Stimulated activated naive B cell treated with anti-CD40 and anti-IgM and Interleukin-4, amounts not matched to agents 10 μg/mL and 1 μg/mL and 100 μg/mL, for 72 hours (primary cell): ENCODE measurements around the gene MYOT.
A peak's percentile ranks its signal among the peaks of the same experiment; 100 is the strongest.
"Not testable (repeated sequence)": the region's sequence is repeated elsewhere in the genome, so short reads cannot be mapped to it uniquely, and the experiment has no call there.

Experiments used
- ATAC-seq, 2 donors: fragments of 150-1000 bp; cut with Tn5 transposase; replicated peaks; 2 replicates each; pipeline ENCODE4 v1.10.0; 2021; ENCODE audit warnings: moderate library complexity in 1 of 2
- DNase-seq: peaks from one replicate; pipeline ENCODE4 v3.0.0; 2021
- H3K27ac Mint-ChIP-seq: one replicate; pipeline ENCODE4 v1.8.0; 2022; ENCODE audit warnings: mild to moderate bottlenecking, mixed read lengths
- H3K27me3 Mint-ChIP-seq, 2 donors: one replicate each; pipeline ENCODE4 v1.8.0; 2022; ENCODE audit warnings: mixed read lengths in 2 of 2
- H3K36me3 Mint-ChIP-seq, 2 donors: one replicate each; pipeline ENCODE4 v1.8.0; 2022; ENCODE audit warnings: mixed read lengths in 2 of 2, mild to moderate bottlenecking in 1 of 2
- H3K4me1 Mint-ChIP-seq, 2 donors: one replicate each; pipeline ENCODE4 v1.8.0; 2022; ENCODE audit warnings: mixed read lengths in 2 of 2, mild to moderate bottlenecking in 1 of 2
- H3K4me3 Mint-ChIP-seq, 2 donors: one replicate each; pipeline ENCODE4 v1.8.0; 2022; ENCODE audit warnings: mild to moderate bottlenecking in 2 of 2, mixed read lengths in 2 of 2, moderate library complexity in 1 of 2
- H3K9me3 Mint-ChIP-seq, 2 donors: one replicate each; pipeline ENCODE4 v1.8.0; 2022; ENCODE audit warnings: mixed read lengths in 2 of 2, mild to moderate bottlenecking in 1 of 2

MYOT gene

DNA sequence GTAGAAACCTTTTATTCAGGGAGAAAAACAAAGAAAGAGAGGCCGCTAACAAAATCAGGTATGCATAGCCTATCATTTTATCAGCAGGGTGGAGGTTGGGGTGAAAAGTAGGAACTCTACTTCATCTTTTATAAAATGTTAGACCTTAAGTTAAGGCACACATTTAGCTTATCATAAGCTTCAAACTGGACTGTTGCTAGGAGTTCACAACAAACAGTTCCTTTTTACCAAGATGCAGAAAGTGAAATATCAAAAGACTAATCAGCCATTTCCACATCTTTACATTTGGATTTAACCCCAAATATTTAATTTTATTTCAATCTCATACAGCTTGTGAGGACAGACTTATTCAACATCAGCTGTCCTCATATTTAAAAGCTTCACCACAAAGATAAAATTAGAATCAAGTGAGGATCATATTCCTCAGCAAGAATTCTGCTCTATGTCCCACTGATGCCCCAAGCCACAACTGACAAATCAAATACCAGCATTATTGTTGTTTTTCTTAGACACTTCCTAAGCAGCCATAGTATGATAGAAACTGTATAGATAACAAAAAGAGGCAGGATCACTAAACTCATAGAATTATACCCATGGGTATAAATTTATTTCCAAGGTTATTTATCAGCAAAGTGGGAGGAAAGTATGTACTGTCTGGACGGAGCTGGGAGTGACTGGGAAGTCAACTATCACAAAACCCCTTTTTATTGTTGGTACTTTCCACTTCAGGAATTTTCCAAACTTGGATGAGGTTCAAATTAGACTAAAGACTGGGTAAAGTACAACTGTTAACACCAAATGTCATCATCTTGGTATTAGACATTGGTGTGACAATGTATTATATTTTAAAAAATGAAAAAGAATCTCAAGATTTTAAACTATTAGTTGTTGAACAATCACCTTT, 29.9 kb upstream of the MYOT start:
- ATAC-seq (no peak), DNase-seq (no peak)
- no peaks in the 10 kb centered on the region for H3K9me3 Mint-ChIP-seq
- H3K4me1 Mint-ChIP-seq: peaks cover 13 to 17% of the 10 kb centered on the region in 2 donors
- no peaks in the 10 kb centered on the region for H3K27me3 Mint-ChIP-seq
- H3K4me3 Mint-ChIP-seq: no peak overlapping the region
- no peak overlapping the region for H3K27ac Mint-ChIP-seq
- H3K36me3 Mint-ChIP-seq: peaks cover 5 to 16% of the 10 kb centered on the region in 2 donors

DNA sequence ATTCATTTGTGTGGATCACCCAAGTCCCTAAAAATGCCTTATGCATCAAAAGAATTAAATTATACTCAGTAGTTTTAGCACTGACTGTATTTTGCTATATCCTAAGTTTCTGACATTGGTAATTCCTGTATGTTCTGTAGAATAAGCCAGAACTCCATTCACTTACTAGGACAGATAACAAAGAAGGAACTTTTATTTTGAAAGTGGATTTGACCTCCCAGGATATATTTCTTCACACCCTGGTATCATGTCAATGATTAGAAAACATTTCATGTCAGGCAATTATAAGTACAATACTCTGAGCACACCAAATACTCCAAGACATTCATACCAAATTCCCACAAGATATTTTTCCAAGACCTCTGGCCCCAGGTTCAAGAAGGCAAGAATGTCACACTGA, 28.7 kb upstream of the MYOT start:
- H3K4me1 Mint-ChIP-seq: peaks cover 13 to 23% of the 10 kb centered on the region in 2 donors
- DNase-seq (no peak), ATAC-seq (no peak)
- no peaks in the 10 kb centered on the region for H3K9me3 Mint-ChIP-seq
- H3K36me3 Mint-ChIP-seq: peaks cover 5 to 16% of the 10 kb centered on the region in 2 donors
- H3K4me3 Mint-ChIP-seq: no peak overlapping the region
- no peak overlapping the region for H3K27ac Mint-ChIP-seq
- no peaks in the 10 kb centered on the region for H3K27me3 Mint-ChIP-seq

DNA sequence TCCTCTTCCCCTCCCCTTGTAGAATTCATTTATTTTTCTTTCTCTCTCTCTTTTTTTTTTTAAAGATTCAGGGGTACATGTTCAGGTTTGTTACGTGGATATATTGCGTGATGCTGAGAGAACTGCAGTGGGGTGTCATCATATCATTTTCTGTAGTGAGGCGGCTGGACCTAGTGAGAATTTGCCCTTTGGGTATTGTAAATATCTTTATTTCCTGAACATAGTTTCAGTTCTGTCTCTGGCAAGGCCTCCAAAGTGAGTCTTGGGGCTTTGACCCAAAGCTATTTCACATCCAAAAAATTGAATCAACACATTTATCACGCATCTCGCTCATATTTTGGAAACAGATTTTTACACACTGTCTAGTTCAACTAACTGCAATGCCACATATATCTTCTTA, 25.4 kb upstream of the MYOT start:
- DNase-seq (no peak), ATAC-seq (peak; percentile 57 to 67)
- H3K9me3 Mint-ChIP-seq: no peaks in the 10 kb centered on the region
- peak overlapping the region; percentile 14 for H3K27ac Mint-ChIP-seq
- H3K4me3 Mint-ChIP-seq: no peak overlapping the region
- peaks cover 12 to 23% of the 10 kb centered on the region in 2 donors for H3K4me1 Mint-ChIP-seq
- H3K36me3 Mint-ChIP-seq: peaks cover 4 to 11% of the 10 kb centered on the region in 2 donors
- H3K27me3 Mint-ChIP-seq: no peaks in the 10 kb centered on the region

DNA sequence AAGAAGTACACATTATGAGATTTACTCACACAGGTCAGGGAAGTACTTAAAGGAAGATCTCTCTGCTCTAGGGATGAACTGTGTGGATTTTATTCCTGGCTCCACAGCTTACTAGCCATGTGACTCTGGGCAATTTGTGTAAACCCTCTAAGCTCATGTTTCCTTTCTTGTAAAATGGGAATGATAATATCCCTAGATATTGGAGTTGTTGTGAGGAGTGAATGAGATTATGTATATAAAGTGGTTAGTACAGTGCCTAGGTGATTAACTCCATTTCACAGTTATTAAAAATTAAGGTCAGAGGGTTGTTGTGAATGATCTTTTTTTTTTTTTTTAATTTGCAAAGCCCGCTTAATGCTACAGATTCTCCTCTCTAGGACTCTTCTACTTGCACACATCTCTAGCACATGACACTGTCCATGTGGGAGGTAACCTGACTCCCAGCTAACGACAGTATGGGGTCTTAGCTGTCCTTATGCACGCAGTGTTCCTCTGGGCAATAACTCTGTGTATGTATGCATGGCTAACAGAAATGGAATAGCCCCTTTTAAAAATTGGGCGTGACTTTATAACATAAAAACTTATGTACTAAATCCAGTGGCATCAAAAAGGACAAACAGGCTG, 23.9 kb upstream of the MYOT start:
- Mint-ChIP-seq H3K4me1 (peaks cover 19 to 32% of the 10 kb centered on the region in 2 donors), H3K27me3 (no peaks in the 10 kb centered on the region), H3K4me3 (no peak overlapping the region), H3K9me3 (no peaks in the 10 kb centered on the region), H3K36me3 (peaks cover 7 to 14% of the 10 kb centered on the region in 2 donors), H3K27ac (no peak overlapping the region)
- DNase-seq (no peak), ATAC-seq (no peak)

DNA sequence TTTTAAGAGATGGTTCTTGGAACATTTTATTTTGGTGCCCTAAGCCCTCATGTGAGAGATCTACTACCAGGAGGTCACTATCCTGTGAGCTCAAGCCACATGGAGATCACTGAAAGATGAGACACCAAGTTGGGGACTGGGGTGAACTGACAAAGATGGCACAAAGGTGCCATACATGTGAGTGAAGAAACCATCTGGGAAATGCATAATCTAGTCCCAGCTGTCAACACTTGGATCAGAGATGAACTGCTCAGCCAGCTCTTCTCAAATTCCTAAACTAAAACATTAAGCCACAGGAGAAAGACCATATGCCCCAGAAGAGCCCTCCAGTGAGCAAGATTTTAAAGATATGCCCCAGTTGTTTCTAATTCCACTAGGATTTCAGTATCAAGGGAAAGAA, 22.2 kb upstream of the MYOT start:
- no peak for ATAC-seq
- H3K9me3 Mint-ChIP-seq: no peaks in the 10 kb centered on the region
- no peak for DNase-seq
- H3K4me3 Mint-ChIP-seq: no peak overlapping the region
- H3K4me1 Mint-ChIP-seq: peaks cover 19 to 36% of the 10 kb centered on the region in 2 donors
- no peaks in the 10 kb centered on the region for H3K27me3 Mint-ChIP-seq
- no peak overlapping the region for H3K27ac Mint-ChIP-seq
- H3K36me3 Mint-ChIP-seq: peaks cover 7 to 14% of the 10 kb centered on the region in 2 donors

DNA sequence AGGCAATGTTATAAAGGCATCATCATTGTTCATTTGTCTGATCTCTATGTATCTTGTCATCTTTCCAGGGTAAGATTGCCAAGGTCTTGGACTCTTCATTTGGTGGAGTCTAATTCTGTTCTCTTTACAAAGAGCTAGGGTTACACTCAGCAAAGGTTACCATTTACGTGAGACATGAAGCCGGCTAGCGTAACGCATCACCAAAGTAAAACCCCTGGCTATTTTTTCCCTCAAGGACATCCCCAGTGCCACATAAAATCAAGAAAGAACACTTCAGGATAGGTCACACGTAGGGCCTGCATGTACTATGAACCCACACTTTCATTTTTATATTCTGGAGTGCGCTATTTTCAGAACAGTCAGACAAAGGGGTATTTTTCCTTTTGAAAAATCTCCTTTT, 20.0 kb upstream of the MYOT start:
- H3K27me3 Mint-ChIP-seq: no peaks in the 10 kb centered on the region
- DNase-seq (peak; percentile 4), ATAC-seq (peak; percentile 71 to 94)
- peaks cover 10 to 20% of the 10 kb centered on the region in 2 donors for H3K4me1 Mint-ChIP-seq
- H3K4me3 Mint-ChIP-seq: peak overlapping the region in 1 of 2 donors; percentile 30
- H3K9me3 Mint-ChIP-seq: no peaks in the 10 kb centered on the region
- H3K27ac Mint-ChIP-seq: peak overlapping the region; percentile 10
- peaks cover 13 to 22% of the 10 kb centered on the region in 2 donors for H3K36me3 Mint-ChIP-seq

DNA sequence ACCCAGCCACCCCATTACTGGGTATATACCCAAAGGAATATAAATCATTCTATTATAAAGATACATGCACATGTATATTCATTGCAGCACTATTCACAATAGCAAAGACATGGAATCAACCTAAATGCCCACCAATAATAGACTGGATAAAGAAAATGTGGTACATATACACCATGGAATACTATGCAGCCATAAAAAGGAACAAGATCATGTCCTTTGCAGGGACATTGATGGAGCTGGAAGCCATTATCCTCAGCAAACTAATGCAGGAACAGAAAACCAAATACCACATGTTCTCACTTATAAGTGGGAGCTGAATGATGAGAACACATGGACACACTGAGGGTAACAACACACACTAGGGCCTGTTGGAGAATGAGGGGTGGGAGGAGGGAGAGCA, 14.5 kb upstream of the MYOT start:
- H3K9me3 Mint-ChIP-seq, ATAC-seq, H3K27ac Mint-ChIP-seq, H3K4me3 Mint-ChIP-seq, DNase-seq, H3K27me3 Mint-ChIP-seq: not testable (repeated sequence)
- Mint-ChIP-seq H3K4me1 (peaks cover 15 to 27% of the 10 kb centered on the region in 2 donors), H3K36me3 (peaks cover 6 to 13% of the 10 kb centered on the region in 2 donors)

DNA sequence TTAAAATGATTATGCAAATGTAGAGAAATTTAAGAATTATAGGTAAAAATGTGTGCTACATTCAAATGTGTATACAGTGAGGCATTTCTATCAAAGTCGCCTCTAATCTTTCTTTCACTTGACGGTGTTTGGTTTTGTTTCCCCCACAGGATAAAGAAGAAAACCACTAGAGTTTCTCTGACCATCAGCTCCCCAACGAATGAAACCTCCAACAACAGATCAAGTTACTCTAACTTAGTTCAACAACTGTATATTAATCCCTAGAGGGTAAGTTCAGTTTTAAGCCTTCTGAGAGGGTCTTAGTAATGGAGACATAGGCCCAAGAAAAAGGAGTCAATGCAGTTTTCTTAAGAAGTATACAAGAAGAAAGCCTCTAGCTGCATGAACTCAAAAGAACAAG, 11.5 kb upstream of the MYOT start:
- ATAC-seq (no peak), DNase-seq (no peak)
- no peaks in the 10 kb centered on the region for H3K9me3 Mint-ChIP-seq
- H3K27me3 Mint-ChIP-seq: no peaks in the 10 kb centered on the region
- H3K36me3 Mint-ChIP-seq: peaks cover 2 to 9% of the 10 kb centered on the region in 2 donors
- H3K4me3 Mint-ChIP-seq: no peak overlapping the region
- H3K27ac Mint-ChIP-seq: no peak overlapping the region
- H3K4me1 Mint-ChIP-seq: peaks cover 14 to 24% of the 10 kb centered on the region in 2 donors

DNA sequence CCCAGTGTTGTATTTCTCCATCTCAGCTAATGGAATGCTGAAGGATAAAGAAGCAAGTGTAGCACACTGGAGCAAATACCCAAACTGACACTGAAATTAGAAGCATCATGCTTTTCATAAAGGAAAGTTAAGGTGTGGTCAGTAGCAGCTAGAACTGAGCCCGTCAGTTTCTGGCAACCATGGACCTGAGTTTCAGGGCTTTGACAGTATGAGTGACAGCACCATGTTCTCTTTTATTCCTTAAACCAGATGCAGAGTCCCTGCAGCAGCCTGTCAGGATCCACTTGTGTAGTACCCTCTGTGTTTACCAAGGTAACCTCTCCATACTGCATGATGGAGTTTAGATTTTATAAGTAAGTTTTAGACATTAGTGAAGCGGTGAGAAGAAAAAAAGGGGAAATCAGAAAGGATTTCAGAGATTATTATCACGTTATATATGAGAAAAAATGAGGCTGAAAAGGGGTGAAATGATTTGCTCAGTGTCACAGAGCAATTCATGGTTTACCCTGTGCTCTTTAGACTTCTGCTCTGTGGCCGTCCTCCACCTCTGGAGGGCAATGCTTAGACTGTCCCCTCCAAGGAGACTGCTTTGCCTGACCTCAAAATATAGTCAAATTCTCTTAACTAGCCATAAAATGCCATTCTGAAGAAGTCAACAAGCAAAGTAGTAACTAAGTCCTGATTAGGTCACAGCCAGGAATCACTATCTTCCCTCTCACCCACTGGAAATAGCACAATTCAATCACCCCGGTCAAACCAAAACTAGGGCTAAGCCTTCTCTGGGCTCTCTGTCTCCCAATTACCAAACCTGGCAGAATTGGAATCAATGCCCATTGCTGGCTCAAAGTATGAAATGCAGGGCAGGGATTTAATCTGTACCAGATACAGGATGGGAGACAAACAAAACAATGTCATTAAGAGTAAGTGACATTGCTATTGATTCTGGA, 10.5 kb upstream of the MYOT start:
- ATAC-seq (peak; percentile 22 to 75), DNase-seq (no peak)
- no peaks in the 10 kb centered on the region for H3K27me3 Mint-ChIP-seq
- peaks cover 2 to 14% of the 10 kb centered on the region in 2 donors for H3K36me3 Mint-ChIP-seq
- peak overlapping the region in 1 of 2 donors; percentile 31 for H3K4me3 Mint-ChIP-seq
- peak overlapping the region; percentile 77 for H3K27ac Mint-ChIP-seq
- no peaks in the 10 kb centered on the region for H3K9me3 Mint-ChIP-seq
- peaks cover 20 to 31% of the 10 kb centered on the region in 2 donors for H3K4me1 Mint-ChIP-seq

DNA sequence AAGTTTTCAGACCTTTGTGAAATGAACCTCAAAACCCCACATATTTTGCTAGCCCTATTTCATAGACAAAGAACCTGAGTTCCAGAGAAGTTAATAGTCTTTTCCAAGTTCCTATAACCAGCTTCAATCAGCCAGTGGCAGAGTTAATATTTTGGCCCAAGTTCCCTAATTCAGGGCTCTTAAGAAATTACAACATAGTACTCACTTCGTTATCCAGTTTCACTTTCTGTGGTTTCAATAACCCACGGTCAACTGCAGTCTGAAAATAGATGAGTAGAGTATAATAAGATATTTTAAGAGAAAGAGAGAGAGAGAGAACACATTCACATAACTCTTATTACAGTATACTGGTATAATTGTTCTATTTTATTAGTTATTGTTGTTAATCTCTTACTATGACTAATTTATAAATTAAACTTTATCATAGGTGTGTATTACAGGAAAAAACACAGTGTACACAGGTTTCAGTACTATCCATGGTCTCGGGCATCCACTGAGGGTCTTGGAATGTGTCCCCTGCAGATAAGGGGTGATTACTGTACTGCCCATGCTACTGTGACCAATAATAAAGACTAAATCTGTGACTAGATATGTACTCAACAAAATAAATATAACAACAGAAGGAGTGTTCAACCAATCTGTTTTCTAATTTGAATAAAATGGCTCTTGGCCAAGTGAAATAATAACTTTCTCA, 9.3 kb upstream of the MYOT start:
- Mint-ChIP-seq H3K27ac (peak overlapping the region; percentile 77), H3K4me1 (peaks cover 18 to 31% of the 10 kb centered on the region in 2 donors), H3K36me3 (peaks cover 0 to 6% of the 10 kb centered on the region in 2 donors), H3K4me3 (peak overlapping the region; percentile 29 to 63), H3K9me3 (no peaks in the 10 kb centered on the region), H3K27me3 (no peaks in the 10 kb centered on the region)
- peak; percentile 88 to 95 for ATAC-seq
- DNase-seq: no peak

DNA sequence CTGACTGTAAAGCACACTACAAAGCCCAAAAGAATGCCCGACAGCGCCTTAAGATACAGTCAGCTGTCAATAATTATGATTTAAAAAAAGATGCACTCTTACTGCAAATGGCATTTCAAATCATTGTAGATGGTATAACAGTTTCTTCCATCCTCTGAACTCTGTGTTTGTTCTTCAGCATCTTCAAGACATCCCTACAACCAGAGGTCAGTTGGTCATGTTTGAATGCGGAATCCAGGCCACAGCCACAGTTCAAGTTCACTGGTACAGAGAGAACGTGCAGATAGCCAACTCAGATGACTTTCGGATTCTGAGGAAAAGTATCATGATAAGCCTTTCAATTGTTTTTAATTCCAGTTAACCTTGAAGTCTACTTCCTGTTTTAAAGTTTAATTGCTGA, 8.7 kb upstream of the MYOT start:
- ATAC-seq (no peak), DNase-seq (no peak)
- Mint-ChIP-seq H3K27ac (no peak overlapping the region), H3K36me3 (peaks cover 0 to 6% of the 10 kb centered on the region in 2 donors), H3K27me3 (no peaks in the 10 kb centered on the region), H3K4me1 (peaks cover 18 to 31% of the 10 kb centered on the region in 2 donors), H3K4me3 (no peak overlapping the region), H3K9me3 (no peaks in the 10 kb centered on the region)

DNA sequence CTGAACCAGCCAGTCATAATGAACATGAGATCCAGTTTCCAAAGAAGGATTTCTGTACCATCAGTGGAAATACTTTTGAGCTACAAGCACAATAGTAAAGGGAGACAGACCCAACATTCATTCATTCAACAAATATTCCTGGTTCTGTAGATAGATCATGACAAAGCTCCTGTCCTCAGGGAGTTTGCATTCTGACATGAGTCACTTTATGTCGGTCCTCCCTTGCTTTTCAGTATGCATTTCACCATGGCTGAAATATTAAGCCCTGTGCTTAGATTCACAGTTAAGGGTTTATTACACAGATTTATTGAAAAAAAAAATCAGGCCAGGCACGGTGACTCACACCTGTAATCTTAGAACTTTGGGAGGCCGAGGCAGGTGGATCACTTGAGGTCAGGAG, 5.4 kb upstream of the MYOT start:
- no peak overlapping the region for H3K4me3 Mint-ChIP-seq
- no peak for DNase-seq
- no peaks in the 10 kb centered on the region for H3K27me3 Mint-ChIP-seq
- no peaks in the 10 kb centered on the region for H3K9me3 Mint-ChIP-seq
- peaks cover 0 to 6% of the 10 kb centered on the region in 2 donors for H3K36me3 Mint-ChIP-seq
- no peak overlapping the region for H3K27ac Mint-ChIP-seq
- no peak for ATAC-seq
- peaks cover 14 to 22% of the 10 kb centered on the region in 2 donors for H3K4me1 Mint-ChIP-seq

DNA sequence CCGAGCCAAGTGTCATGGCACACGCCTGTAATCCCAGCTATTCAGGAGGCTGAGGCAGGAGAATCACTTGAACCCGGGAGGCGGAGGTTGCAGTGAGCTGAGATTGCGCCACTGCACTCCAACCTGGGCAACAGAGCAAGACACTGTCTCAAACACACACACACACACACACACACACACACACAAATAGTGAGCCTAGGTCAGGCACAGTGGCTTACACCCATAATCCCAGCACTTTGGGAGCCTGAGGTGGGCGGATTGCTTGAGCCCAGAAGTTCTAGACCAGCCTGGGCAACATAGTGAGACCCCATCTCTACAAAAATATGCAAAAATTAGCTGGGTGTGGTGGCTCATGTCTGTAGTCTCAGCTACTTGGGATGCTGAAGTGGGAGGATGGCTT, 4.0 kb upstream of the MYOT start:
- H3K4me1 Mint-ChIP-seq: peaks cover 5 to 11% of the 10 kb centered on the region in 2 donors
- not testable (repeated sequence) for ATAC-seq, H3K4me3 Mint-ChIP-seq, DNase-seq, H3K27ac Mint-ChIP-seq, H3K27me3 Mint-ChIP-seq, H3K36me3 Mint-ChIP-seq, H3K9me3 Mint-ChIP-seq
